HEK293T (cell line): ENCODE data around the gene SCN4B.
"Not testable (repeated sequence)": the region's sequence is repeated elsewhere in the genome, so short reads cannot be mapped to it uniquely, and the experiment has no call there.

Source experiments
- CTCF ChIA-PET: fragments of 350-600 bp; formaldehyde crosslinking; extraction: SDS; loops from one replicate; lab custom pipeline; 2021; ENCODE audit warnings: antibody characterized with exemption, inconsistent platforms; lab: Yijun Ruan, JAX
- POLR2A ChIA-PET: fragments of 350-600 bp; formaldehyde crosslinking; extraction: SDS; loops from one replicate; lab custom pipeline; 2020; ENCODE audit warnings: antibody characterized with exemption, inconsistent platforms; lab: Yijun Ruan, JAX
- DNase-seq: peaks from one replicate; pipeline ENCODE4 v3.0.0; 2012; ENCODE audit warnings: mixed read lengths; ENCODE audit errors: extremely low spot score
- ARNT ChIP-seq: fragments of 450-650 bp; IDR thresholded peaks from 2 replicates; pipeline ENCODE4 v1.6.1; 2017; ENCODE audit warnings: mild to moderate bottlenecking
- BHLHE40 ChIP-seq: fragments of 450-650 bp; IDR thresholded peaks from 2 replicates; pipeline ENCODE4 v1.6.1; 2016; ENCODE audit warnings: mild to moderate bottlenecking, moderate library complexity, borderline replicate concordance
- CTBP1 ChIP-seq: fragments of 450-650 bp; IDR thresholded peaks from 2 replicates; pipeline ENCODE4 v1.6.1; 2016; ENCODE audit warnings: borderline replicate concordance
- FOXA1 ChIP-seq: fragments of 450-650 bp; IDR thresholded peaks from 2 replicates; pipeline ENCODE4 v1.6.1; 2016; ENCODE audit warnings: mild to moderate bottlenecking
- FOXM1 ChIP-seq: fragments of 450-650 bp; IDR thresholded peaks from 2 replicates; pipeline ENCODE4 v1.6.1; 2017; ENCODE audit warnings: mild to moderate bottlenecking, borderline replicate concordance
- HDGF ChIP-seq: fragments of 450-650 bp; IDR thresholded peaks from 2 replicates; pipeline ENCODE4 v1.6.1; 2017; ENCODE audit warnings: antibody characterized with exemption, borderline replicate concordance
- L3MBTL2 ChIP-seq: fragments of 450-650 bp; conservative IDR thresholded peaks from 2 replicates; pipeline ENCODE4 v1.6.1; 2016; ENCODE audit warnings: mild to moderate bottlenecking
- LEF1 ChIP-seq: fragments of 450-650 bp; IDR thresholded peaks from 2 replicates; pipeline ENCODE4 v1.6.1; 2017; ENCODE audit warnings: mild to moderate bottlenecking, borderline replicate concordance
- NFRKB ChIP-seq: fragments of 450-650 bp; IDR thresholded peaks from 2 replicates; pipeline ENCODE4 v1.6.1; 2016; ENCODE audit warnings: mild to moderate bottlenecking, moderate library complexity
- SP1 ChIP-seq: fragments of 450-650 bp; IDR thresholded peaks from 2 replicates; pipeline ENCODE4 v1.6.1; 2017
- SUZ12 ChIP-seq: fragments of 450-650 bp; IDR thresholded peaks from 2 replicates; pipeline ENCODE4 v1.6.1; 2016; ENCODE audit warnings: mild to moderate bottlenecking
- TARDBP ChIP-seq: fragments of 450-650 bp; IDR thresholded peaks from 2 replicates; pipeline ENCODE4 v1.6.1; 2016
- ZNF384 ChIP-seq: fragments of 450-650 bp; IDR thresholded peaks from 2 replicates; pipeline ENCODE4 v1.6.1; 2016
- TF ChIP-seq, protein P1 (sequence below): fragments of 450-650 bp; IDR thresholded peaks from 2 replicates; pipeline ENCODE4 v1.6.1; 2016

SCN4B gene

DNA sequence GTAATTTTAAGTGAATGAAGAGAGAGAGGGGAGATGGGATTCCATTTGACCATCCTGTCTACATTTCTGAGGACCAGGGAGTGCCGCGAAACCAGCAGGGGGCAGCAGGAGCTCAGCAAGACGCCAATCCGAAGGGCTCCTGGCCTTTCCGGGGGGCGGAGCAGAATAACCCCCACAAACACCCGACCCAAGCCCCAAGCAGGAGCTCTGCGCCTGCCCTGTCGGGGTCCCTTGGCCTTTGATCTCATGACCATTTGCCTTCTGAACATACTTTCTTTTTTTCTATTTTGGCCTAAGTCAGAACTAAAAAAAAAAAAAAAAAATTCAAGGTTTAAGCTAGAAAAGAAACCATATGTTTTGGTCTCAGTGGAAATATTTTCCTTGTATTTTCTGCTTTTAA lies 45.7 kb upstream of the SCN4B start:
- peak; percentile 80 for DNase-seq
- ChIA-PET CTCF (interaction anchor here (0.5 to 1.3 kb wide), 22 partner anchors 13 to 968 kb away, joined by 3 to 8 read pairs (median 4); no protein-coding TSS in a partner anchor), POLR2A (interaction anchor here (0.9 kb wide), 1 partner anchor 161 kb away, joined by 3 read pairs; the partner anchor contains the start of gene UBE4A)
- peak; percentile 54 for TF ChIP-seq ZNF384
- no peak for TF ChIP-seq HDGF

DNA sequence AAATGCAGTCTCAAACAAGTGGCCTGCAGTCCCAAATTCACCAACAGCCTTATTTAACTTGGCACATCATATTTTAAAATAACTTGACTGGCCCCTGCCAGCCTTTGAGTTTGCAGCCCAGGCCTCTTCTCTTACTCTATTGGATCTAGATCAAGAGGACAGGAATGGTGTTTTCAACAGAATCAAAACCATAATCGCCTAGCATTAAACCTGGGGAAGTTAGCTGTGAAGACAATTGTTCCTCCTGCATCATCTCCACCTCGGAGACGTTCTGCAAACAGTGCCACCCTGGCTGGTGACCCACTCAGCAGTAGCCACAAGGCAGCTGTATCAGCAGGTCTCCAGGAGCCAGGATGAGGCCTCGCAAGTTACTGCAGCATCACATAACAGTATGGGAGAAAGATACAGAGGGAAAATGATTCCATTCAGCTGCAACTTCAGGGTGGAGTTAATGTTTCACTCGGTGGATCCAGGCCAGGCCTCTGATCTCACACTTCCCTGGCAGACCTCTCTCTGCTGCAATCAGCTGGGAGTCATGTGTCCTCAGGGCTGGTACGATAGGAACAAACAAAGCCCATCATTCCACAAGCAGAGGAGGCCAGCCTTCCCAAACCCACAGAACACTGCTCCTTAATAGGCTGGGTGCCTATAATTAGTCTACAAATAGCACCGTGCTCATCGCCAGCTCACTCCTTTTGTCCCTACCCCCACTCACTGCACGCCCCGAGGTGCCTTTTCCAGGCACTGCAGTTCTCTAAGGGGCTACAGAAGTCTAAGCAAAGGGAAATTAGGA lies 42.4 kb upstream of the SCN4B start:
- DNase-seq = no peak
- no peak for TF ChIP-seq FOXM1
- no peak for TF ChIP-seq HDGF
- TF ChIP-seq ZNF384 = no peak
- no peak for TF ChIP-seq TARDBP
- no peak for TF ChIP-seq LEF1
- TF ChIP-seq, protein P1, sequence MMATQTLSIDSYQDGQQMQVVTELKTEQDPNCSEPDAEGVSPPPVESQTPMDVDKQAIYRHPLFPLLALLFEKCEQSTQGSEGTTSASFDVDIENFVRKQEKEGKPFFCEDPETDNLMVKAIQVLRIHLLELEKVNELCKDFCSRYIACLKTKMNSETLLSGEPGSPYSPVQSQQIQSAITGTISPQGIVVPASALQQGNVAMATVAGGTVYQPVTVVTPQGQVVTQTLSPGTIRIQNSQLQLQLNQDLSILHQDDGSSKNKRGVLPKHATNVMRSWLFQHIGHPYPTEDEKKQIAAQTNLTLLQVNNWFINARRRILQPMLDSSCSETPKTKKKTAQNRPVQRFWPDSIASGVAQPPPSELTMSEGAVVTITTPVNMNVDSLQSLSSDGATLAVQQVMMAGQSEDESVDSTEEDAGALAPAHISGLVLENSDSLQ = no peak
- ChIA-PET POLR2A (interaction anchor here (1.3 kb wide), 1 partner anchor 14 kb away, joined by 4 read pairs; no protein-coding TSS in a partner anchor), CTCF (no interaction called here)

DNA sequence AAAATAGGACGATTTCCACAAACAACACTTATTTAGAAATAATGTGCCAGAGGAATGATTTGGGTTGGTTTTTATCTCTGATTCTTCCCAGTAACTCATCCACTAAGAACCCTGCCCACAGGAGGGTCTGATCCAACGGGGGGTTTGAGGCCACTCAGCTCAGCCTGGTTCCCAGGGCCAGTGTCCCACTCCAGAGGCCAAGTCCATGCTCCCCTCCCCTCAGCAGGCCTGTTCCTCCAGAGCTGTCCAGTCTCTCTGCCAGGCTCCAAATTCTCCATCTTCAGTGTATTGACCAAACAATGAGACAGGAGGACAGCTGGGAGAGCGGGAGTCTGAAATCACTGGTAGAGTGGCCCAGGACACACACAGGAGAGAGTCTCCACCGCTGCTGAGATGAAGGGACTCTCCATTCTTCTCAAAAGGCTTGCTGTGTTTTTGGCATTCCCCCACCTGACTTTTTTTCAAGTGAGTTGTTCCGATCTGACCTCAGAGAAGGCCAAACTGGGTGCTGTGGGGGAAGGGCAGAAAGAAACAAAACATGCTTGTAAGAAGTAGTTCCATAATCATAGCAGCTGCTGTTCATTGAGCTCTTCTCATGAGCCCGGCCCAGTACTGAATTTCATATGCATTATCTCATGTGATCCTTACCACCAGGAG lies 41.4 kb upstream of the SCN4B start:
- TF ChIP-seq HDGF (no peak), ARNT (no peak), CTBP1 (no peak), NFRKB (no peak)
- CTCF ChIA-PET = no interaction called here
- DNase-seq = no peak
- POLR2A ChIA-PET = interaction anchor here (1.3 kb wide), 1 partner anchor 13 kb away, joined by 4 read pairs; no protein-coding TSS in a partner anchor

GRCh38 chr11:118192817-118193216 lies 40.2 kb upstream of the SCN4B start:
- POLR2A ChIA-PET, CTCF ChIA-PET: not testable (repeated sequence)

GRCh38 chr11:118190942-118191506 lies 38.4 kb upstream of the SCN4B start:
- CTCF ChIA-PET, DNase-seq, POLR2A ChIA-PET: not testable (repeated sequence)

More at GRCh38 chr11:118192817-118193216, 40.2 kb upstream of the SCN4B start:
- DNase-seq = not testable (repeated sequence)

- POLR2A ChIA-PET = no interaction called here
- CTCF ChIA-PET = interaction anchor here (1.8 kb wide), 1 partner anchor 15 kb away, joined by 4 read pairs; no protein-coding TSS in a partner anchor
- DNase-seq = no peak
- TF ChIP-seq, protein P1 = no peak
- TF ChIP-seq TARDBP = no peak
- TF ChIP-seq FOXA1 = no peak
Observed at GRCh38 chr11:118186346-118187107, 33.9 kb upstream of the SCN4B start.

GRCh38 chr11:118184784-118185579 lies 32.4 kb upstream of the SCN4B start:
- ChIA-PET POLR2A (no interaction called here), CTCF (interaction anchor here (0.6 to 1.8 kb wide), 3 partner anchors 10 to 14 kb away, joined by 3 to 4 read pairs (median 4); no protein-coding TSS in a partner anchor)
- no peak for TF ChIP-seq LEF1
- no peak for TF ChIP-seq SUZ12
- no peak for TF ChIP-seq L3MBTL2
- TF ChIP-seq HDGF = no peak
- no peak for TF ChIP-seq ARNT
- no peak for TF ChIP-seq SP1
- no peak for TF ChIP-seq TARDBP
- TF ChIP-seq BHLHE40 = no peak

DNA sequence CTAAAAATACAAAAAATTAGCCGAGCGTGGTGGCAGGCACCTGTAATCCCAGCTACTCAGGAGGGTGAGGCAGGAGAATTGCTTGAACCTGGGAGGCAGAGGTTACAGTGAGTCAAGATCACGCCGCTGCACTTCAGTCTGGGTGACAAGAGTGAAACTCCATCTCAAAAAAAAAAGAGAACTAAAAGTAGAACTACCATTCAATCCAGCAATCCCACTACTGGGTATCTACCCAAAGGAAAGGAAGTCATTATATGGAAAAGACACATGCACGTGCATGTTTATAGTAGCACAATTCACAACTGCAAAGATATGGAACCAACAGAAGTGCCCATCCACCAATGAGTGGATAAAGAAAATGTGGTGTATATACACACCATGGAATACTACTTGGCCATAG lies 31.1 kb upstream of the SCN4B start:
- POLR2A ChIA-PET, CTCF ChIA-PET, DNase-seq: not testable (repeated sequence)

More at GRCh38 chr11:118184784-118185579, 32.4 kb upstream of the SCN4B start:
- DNase-seq = no peak
